Esophagus squamous epithelium (tissue), 4 donors: ENCODE data around the gene MTCL1.

Source experiments
- CTCF ChIP-seq, 6 experiments: fragments of 450-650 bp in 4 of 6; fragments of 200-600 bp in 2 of 6; sonication (generic) in 2 of 6; IDR thresholded peaks; one replicate each; pipeline ENCODE4 v1.5.1; 2016 to 2019; ENCODE audit warnings: antibody characterized with exemption in 6 of 6, mild to moderate bottlenecking in 4 of 6, moderate library complexity in 4 of 6
- POLR2A ChIP-seq, 4 donors: fragments of 450-650 bp; IDR thresholded peaks; one replicate each; pipeline ENCODE4 v1.6.1; 2017; ENCODE audit warnings: antibody characterized with exemption in 4 of 4, mild to moderate bottlenecking in 4 of 4, moderate library complexity in 3 of 4

- no peak for TF ChIP-seq CTCF (IDR thresholded peaks at IDR 0.05)
- TF ChIP-seq POLR2A (IDR thresholded peaks at IDR 0.05): no peak
These were observed 163.5 kb downstream of the MTCL1 start for GRCh38 chr18:8868779-8869415.
